Smooth muscle cell (in vitro differentiated cells): ENCODE measurements around the gene RPL35. TPM values are rescaled to one million over a fixed set of nuclear protein-coding genes. Genes with fewer than 3 reads are reported as not detected.

Experiments used
- DNase-seq: peaks from one replicate; lab custom pipeline; 2025; ENCODE audit not compliant: unreplicated experiment; lab: John Stamatoyannopoulos, UW
- H2AFZ ChIP-seq: fragments of 200-600 bp; sonication (generic); 2 replicates; pipeline ENCODE4 v1.6.0; 2016; ENCODE audit warnings: antibody characterized with exemption, low read depth, mild to moderate bottlenecking
- H3F3A ChIP-seq: fragments of 200-600 bp; sonication (generic); 2 replicates; pipeline ENCODE4 v1.6.0; 2017; ENCODE audit warnings: antibody characterized with exemption, low read depth
- H3K27ac ChIP-seq: fragments of 200-600 bp; sonication (generic); 2 replicates; pipeline ENCODE4 v1.5.1; 2016; ENCODE audit warnings: low read depth, mild to moderate bottlenecking
- H3K27me3 ChIP-seq: fragments of 200-600 bp; sonication (generic); 2 replicates; pipeline ENCODE4 v1.6.1; 2016; ENCODE audit warnings: low read depth, mild to moderate bottlenecking
- H3K36me3 ChIP-seq: fragments of 200-600 bp; sonication (generic); 2 replicates; pipeline ENCODE4 v1.5.1; 2016; ENCODE audit warnings: low read depth
- H3K4me1 ChIP-seq: fragments of 200-600 bp; sonication (generic); 2 replicates; pipeline ENCODE4 v1.5.1; 2016; ENCODE audit warnings: low read depth
- H3K4me2 ChIP-seq: fragments of 200-600 bp; sonication (generic); 2 replicates; pipeline ENCODE4 v1.6.0; 2016; ENCODE audit warnings: mild to moderate bottlenecking
- H3K4me3 ChIP-seq: fragments of 200-600 bp; sonication (generic); 2 replicates; pipeline ENCODE4 v1.5.1; 2016; ENCODE audit warnings: mild to moderate bottlenecking
- H3K79me2 ChIP-seq: fragments of 200-600 bp; sonication (generic); 2 replicates; pipeline ENCODE4 v1.6.0; 2016; ENCODE audit warnings: low read depth, mild to moderate bottlenecking
- H3K9ac ChIP-seq: fragments of 200-600 bp; sonication (generic); 2 replicates; pipeline ENCODE4 v1.6.0; 2016; ENCODE audit warnings: low read depth
- H3K9me3 ChIP-seq: fragments of 200-600 bp; sonication (generic); replicated peaks from 2 replicates; pipeline ENCODE4 v1.5.1; 2016; ENCODE audit warnings: low read depth
- H4K20me1 ChIP-seq: fragments of 200-600 bp; sonication (generic); 2 replicates; pipeline ENCODE4 v1.6.0; 2016; ENCODE audit warnings: low read depth
- CTCF ChIP-seq: fragments of 200-600 bp; sonication (generic); IDR thresholded peaks from 2 replicates; pipeline ENCODE4 v1.5.1; 2017; ENCODE audit warnings: borderline replicate concordance, mild to moderate bottlenecking, antibody characterized with exemption; ENCODE audit not compliant: insufficient read depth, poor library complexity, severe bottlenecking
- WGBS: methylation state at CpG from one replicate; pipeline ENCODE4 v1.1.7; 2016; ENCODE audit warnings: low lambda C conversion rate; 5-methylcytosine and 5-hydroxymethylcytosine counted together
- polyA plus RNA-seq: library from polyadenylated mRNA; unstranded; fragments of >200 nt; fragmentation: Nextera tagmentation; extraction: Ambion mirVana; gene quantifications from 2 replicates; pipeline ENCODE4 v1.2.1, GENCODE V29; 2016
- total RNA-seq: library from RNA; depleted of rRNA; stranded (reverse); fragments of >200 nt; gene quantifications from 2 replicates; pipeline ENCODE4 v1.2.3, GENCODE V29; 2014

The RPL35 gene
- total and polyA plus RNA-seq, 2 experiments from 2014 or later, result 1,321 to 1,932 TPM

- Histone ChIP-seq H3K27me3 (no peaks in the 10 kb centered on the region), H3K9me3 (no peaks in the 10 kb centered on the region), H3K9ac (no peak overlapping the region), H3K4me1 (no peaks in the 10 kb centered on the region), H3K79me2 (no peaks in the 10 kb centered on the region), H3K4me3 (no peak overlapping the region), H3K36me3 (no peaks in the 10 kb centered on the region), H2AFZ (no peak overlapping the region), H3K4me2 (no peak overlapping the region), H3F3A (no peaks in the 10 kb centered on the region), H4K20me1 (no peaks in the 10 kb centered on the region), H3K27ac (no peak overlapping the region)
- DNase-seq, result no peak
- 92% methylated on average over 9 of the region's 9 CpGs for WGBS
- TF ChIP-seq CTCF, result no peak
These were observed 32.4 kb upstream of the RPL35 start for GRCh38 chr9:124894035-124894740.

DNA sequence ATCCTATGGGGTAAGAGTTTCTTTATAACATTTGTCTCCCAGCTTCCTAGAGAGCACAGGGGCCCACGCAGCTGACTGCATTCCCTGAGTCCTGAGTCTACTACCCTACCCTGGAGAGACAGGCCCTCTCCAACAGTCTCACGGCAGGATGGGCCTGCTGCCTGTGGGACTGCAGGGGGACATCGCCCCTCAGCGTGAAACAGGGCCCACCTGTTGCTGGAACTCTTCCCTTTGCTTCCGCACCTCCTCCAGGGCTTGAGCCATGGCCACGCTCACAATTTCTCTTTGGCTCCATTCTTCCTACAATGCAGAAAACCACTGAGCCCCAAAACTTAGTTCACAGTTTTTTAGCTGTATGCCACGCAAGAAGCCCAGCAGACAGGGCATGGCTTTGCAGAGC, 28.4 kb upstream of the RPL35 start:
- Histone ChIP-seq H3K27ac (no peak overlapping the region), H3K4me1 (no peaks in the 10 kb centered on the region), H3K36me3 (no peaks in the 10 kb centered on the region), H3K79me2 (no peaks in the 10 kb centered on the region), H3K9me3 (no peaks in the 10 kb centered on the region), H3K27me3 (no peaks in the 10 kb centered on the region), H2AFZ (no peak overlapping the region), H3K4me2 (no peak overlapping the region), H3K9ac (no peak overlapping the region), H3K4me3 (no peak overlapping the region), H4K20me1 (no peaks in the 10 kb centered on the region), H3F3A (no peaks in the 10 kb centered on the region)
- no peak for TF ChIP-seq CTCF
- no peak for DNase-seq
- WGBS, result 94% methylated on average over 7 of the region's 7 CpGs

DNA sequence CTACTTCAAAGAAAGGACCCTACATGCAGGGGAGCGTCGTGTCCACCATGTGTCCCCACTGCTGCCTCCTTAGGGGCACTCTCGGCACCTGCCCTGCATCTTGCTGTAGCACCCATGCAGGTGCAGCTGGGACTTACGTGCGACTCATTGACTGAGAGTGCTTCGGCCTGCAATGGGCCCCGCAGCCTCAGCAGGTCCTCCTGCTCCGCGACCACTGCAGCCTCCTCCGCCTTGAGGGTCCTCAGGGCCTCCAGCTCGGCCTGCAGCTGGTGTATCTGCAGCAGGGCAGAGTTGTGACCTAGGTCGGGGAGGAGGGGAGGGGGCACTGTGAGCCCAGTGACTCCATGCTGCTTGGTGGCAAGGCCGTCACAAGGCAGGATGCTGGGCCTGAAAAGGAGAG, 27.2 kb upstream of the RPL35 start:
- Histone ChIP-seq H3K27me3 (no peaks in the 10 kb centered on the region), H3K36me3 (no peaks in the 10 kb centered on the region), H3K4me3 (no peak overlapping the region), H3K4me1 (peaks cover 4% of the 10 kb centered on the region), H2AFZ (no peak overlapping the region), H3K9ac (no peak overlapping the region), H3K4me2 (no peak overlapping the region), H3K79me2 (no peaks in the 10 kb centered on the region), H3K9me3 (no peaks in the 10 kb centered on the region), H4K20me1 (no peaks in the 10 kb centered on the region), H3K27ac (no peak overlapping the region), H3F3A (no peaks in the 10 kb centered on the region)
- WGBS, result 98% methylated on average over 13 of the region's 13 CpGs
- no peak for TF ChIP-seq CTCF
- DNase-seq, result no peak

- no peak overlapping the region for H3K4me2 ChIP-seq
- no peaks in the 10 kb centered on the region for H4K20me1 ChIP-seq
- DNase-seq, result no peak
- no peak for TF ChIP-seq CTCF
- H3K27ac ChIP-seq, result no peak overlapping the region
- H3F3A ChIP-seq, result no peaks in the 10 kb centered on the region
- no peaks in the 10 kb centered on the region for H3K36me3 ChIP-seq
- whole genome bisulfite sequencing, result 88% methylated on average over 5 of the region's 5 CpGs
- H2AFZ ChIP-seq, result no peak overlapping the region
- no peak overlapping the region for H3K4me3 ChIP-seq
- H3K79me2 ChIP-seq, result no peaks in the 10 kb centered on the region
- no peaks in the 10 kb centered on the region for H3K9me3 ChIP-seq
- no peaks in the 10 kb centered on the region for H3K27me3 ChIP-seq
- no peak overlapping the region for H3K9ac ChIP-seq
- peaks cover 4% of the 10 kb centered on the region for H3K4me1 ChIP-seq
These were observed 26.1 kb upstream of the RPL35 start for GRCh38 chr9:124887832-124888231.
